HepG2 (cell line): ENCODE results near the gene SERPINE2. TPM values are rescaled to one million over a fixed set of nuclear protein-coding genes. Genes with fewer than 3 reads are reported as not detected.

ENCODE experiments used
- AGO1 ChIP-seq: fragments of 200-400 bp; formaldehyde crosslinking; IDR thresholded peaks from 2 replicates; pipeline ENCODE4 v1.6.1; 2017; ENCODE audit warnings: mild to moderate bottlenecking, low read depth, low read length, moderate library complexity; ENCODE audit not compliant: poor library complexity, severe bottlenecking
- ARID3A ChIP-seq: IDR thresholded peaks from 2 replicates; pipeline ENCODE4 v1.6.1; 2012; ENCODE audit warnings: low read depth, low read length, improper control_type of control experiment
- DRAP1 ChIP-seq: IDR thresholded peaks from 2 replicates; pipeline ENCODE4 v1.6.1; 2016; ENCODE audit warnings: missing genetic modification reagents, missing compliant biosample characterization
- ERF ChIP-seq: IDR thresholded peaks from 2 replicates; pipeline ENCODE4 v1.6.1; 2018; ENCODE audit warnings: missing biosample characterization, missing genetic modification reagents
- FOXA3 ChIP-seq: IDR thresholded peaks from 2 replicates; pipeline ENCODE4 v1.6.1; 2016; ENCODE audit warnings: missing genetic modification reagents, missing compliant biosample characterization
- FOXP1 ChIP-seq, 2 experiments: fragments of 450-650 bp in 1 of 2; IDR thresholded peaks; 2 replicates each; pipeline ENCODE4 v1.6.1; 2017 to 2018; ENCODE audit warnings: antibody characterized with exemption in 1 of 2
- GATAD1 ChIP-seq: IDR thresholded peaks from 2 replicates; pipeline ENCODE4 v1.6.1; 2016; ENCODE audit warnings: missing genetic modification reagents, missing compliant biosample characterization
- HCFC1 ChIP-seq: fragments of 150-350 bp; IDR thresholded peaks from 2 replicates; pipeline ENCODE4 v1.6.1; 2014; ENCODE audit warnings: low read depth, low read length
- HINFP ChIP-seq: sonication (generic); formaldehyde crosslinking; IDR thresholded peaks from 2 replicates; pipeline ENCODE4 v1.4.0; 2020; ENCODE audit warnings: low read depth, mild to moderate bottlenecking, missing genetic modification reagents
- IRF1 ChIP-seq: sonication (generic); formaldehyde crosslinking; IDR thresholded peaks from 2 replicates; pipeline ENCODE4 v1.4.0; 2020; ENCODE audit warnings: low read depth, mild to moderate bottlenecking, missing genetic modification reagents
- KLF12 ChIP-seq: sonication (generic); formaldehyde crosslinking; IDR thresholded peaks from 2 replicates; pipeline ENCODE4 v1.4.0; 2020; ENCODE audit warnings: missing genetic modification reagents, borderline replicate concordance
- LBX2 ChIP-seq: sonication (generic); formaldehyde crosslinking; IDR thresholded peaks from 2 replicates; pipeline ENCODE4 v1.5.0; 2020; ENCODE audit warnings: missing genetic modification reagents, mild to moderate bottlenecking, borderline replicate concordance
- NRL ChIP-seq: sonication (generic); formaldehyde crosslinking; IDR thresholded peaks from 2 replicates; pipeline ENCODE4 v1.5.0; 2020; ENCODE audit warnings: missing genetic modification reagents, mild to moderate bottlenecking, moderate library complexity, borderline replicate concordance
- PHF8 ChIP-seq: sonication (generic); formaldehyde crosslinking; IDR thresholded peaks from 2 replicates; pipeline ENCODE4 v1.5.0; 2020; ENCODE audit warnings: missing genetic modification reagents
- REPIN1 ChIP-seq: sonication (generic); formaldehyde crosslinking; IDR thresholded peaks from 2 replicates; pipeline ENCODE4 v1.8.0; 2022; ENCODE audit warnings: missing genetic modification reagents, low read depth, mild to moderate bottlenecking, borderline replicate concordance
- RXRB ChIP-seq: IDR thresholded peaks from 2 replicates; pipeline ENCODE4 v1.6.1; 2016; ENCODE audit warnings: borderline replicate concordance, missing genetic modification reagents, missing compliant biosample characterization
- SAP130 ChIP-seq: IDR thresholded peaks from 2 replicates; pipeline ENCODE4 v1.6.1; 2016; ENCODE audit warnings: low read depth
- SMC3 ChIP-seq: IDR thresholded peaks from 2 replicates; pipeline ENCODE4 v1.6.1; 2011; ENCODE audit warnings: low read length, improper control_type of control experiment
- SOX13 ChIP-seq, 3 experiments: fragments of 450-650 bp in 1 of 3; sonication (generic) in 1 of 3; formaldehyde crosslinking in 1 of 3; IDR thresholded peaks in 2 of 3; conservative IDR thresholded peaks in 1 of 3; 2 replicates each; pipeline versions ENCODE4 v1.5.0 to v1.6.1; 2016 to 2020; ENCODE audit warnings: antibody characterized with exemption in 1 of 3, mild to moderate bottlenecking in 1 of 3, missing compliant biosample characterization in 1 of 3, missing genetic modification reagents in 1 of 3, moderate library complexity in 1 of 3
- ZBTB33 ChIP-seq: sonication (generic); formaldehyde crosslinking; IDR thresholded peaks from 2 replicates; pipeline ENCODE4 v1.4.0; 2020; ENCODE audit warnings: missing genetic modification reagents
- ZKSCAN5 ChIP-seq: sonication (generic); formaldehyde crosslinking; IDR thresholded peaks from 2 replicates; pipeline ENCODE4 v1.5.1; 2020; ENCODE audit warnings: mild to moderate bottlenecking, missing genetic modification reagents
- ZMAT5 ChIP-seq: sonication (generic); formaldehyde crosslinking; IDR thresholded peaks from 2 replicates; pipeline ENCODE4 v1.5.0; 2020; ENCODE audit warnings: mild to moderate bottlenecking, low read depth, missing genetic modification reagents, borderline replicate concordance
- polyA plus RNA-seq, 8 experiments: library from polyadenylated mRNA; depleted of rRNA in 3 of 8; stranded (reverse) in 7 of 8; unstranded in 1 of 8; fragments of >200 nt; fragmentation: Illumina TruSeq in 4 of 8; extraction: Trizol in 4 of 8; gene quantifications; 2 replicates each; pipeline versions ENCODE4 v1.2.1 to v1.2.3, GENCODE V29; 2011 to 2016; ENCODE audit warnings: low read depth in 4 of 8, missing spikeins in 1 of 8, mixed read lengths in 1 of 8; ENCODE audit not compliant: insufficient read depth in 1 of 8
- total RNA-seq, 5 experiments: library from RNA; depleted of rRNA; stranded (reverse); fragments of >200 nt; fragmentation: Illumina TruSeq; extraction: Trizol; gene quantifications; 2 replicates each; pipeline ENCODE4 v1.2.3, GENCODE V29; 2016; ENCODE audit warnings: low read depth in 1 of 5

The SERPINE2 gene
- total and polyA plus RNA-seq, 2 of the 13 experiments (the other 11 are each of a cell fraction or from before 2014, with no cell fraction given), result 7.9 to 18.1 TPM

GRCh38 chr2:224023188-224023587 lies 15.9 kb downstream of the SERPINE2 start (continued):
- TF ChIP-seq ZMAT5 (CRISPR knock-in tag) (no peak), LBX2 (CRISPR knock-in tag) (no peak), FOXP1 (IDR thresholded peaks at IDR 0.05) (no peak), FOXP1 (CRISPR knock-in tag; IDR thresholded peaks at IDR 0.05) (peak; percentile 70), SMC3 (no peak), GATAD1 (0 out of 2 replicates have a peak, but pooled peaks have one; percentile 15), AGO1 (no peak), PHF8 (CRISPR knock-in tag) (no peak), ERF (peak; percentile 19; the same call in 1 of the 2 replicates), SOX13 (IDR thresholded peaks at IDR 0.05) (no peak), SOX13 (CRISPR knock-in tag; conservative IDR thresholded peaks at IDR 0.05 in 1 of 2, IDR thresholded peaks at IDR 0.05 in 1 of 2) (peak in 1 of 2 experiments; percentile 29; a peak in 1 of 4 replicates), SAP130 (peak; percentile 46; the same call in 1 of the 2 replicates), FOXA3 (CRISPR knock-in tag) (peak; percentile 92), ZKSCAN5 (no peak), RXRB (peak; percentile 86), REPIN1 (no peak), ARID3A (peak; percentile 79; the same call in 1 of the 2 replicates), DRAP1 (CRISPR knock-in tag) (peak; percentile 14; the same call in 1 of the 2 replicates), IRF1 (no peak), NRL (CRISPR knock-in tag) (no peak), KLF12 (CRISPR knock-in tag) (no peak), HINFP (CRISPR knock-in tag) (no peak), HCFC1 (no peak), ZBTB33 (no peak)
